NCI-H345 (cell line): ENCODE data around the gene EPB41.
A peak's percentile ranks its signal among the peaks of the same experiment; 100 is the strongest.
"Not testable (repeated sequence)": the region's sequence is repeated elsewhere in the genome, so short reads cannot be mapped to it uniquely, and the experiment has no call there.

Experiments used
- DNase-seq: peaks from one replicate; lab custom pipeline; 2025; lab: John Stamatoyannopoulos, UW

Gene EPB41

GRCh38 chr1:29052941-29053340 is 138.6 kb downstream of the EPB41 start:
- DNase-seq, result no peak

- no peak for DNase-seq
Observed at GRCh38 chr1:29055160-29055559, 140.8 kb downstream of the EPB41 start.

GRCh38 chr1:29056256-29056655 is 141.9 kb downstream of the EPB41 start:
- no peak for DNase-seq

GRCh38 chr1:29057700-29058099 is 143.3 kb downstream of the EPB41 start:
- DNase-seq, result no peak

- no peak for DNase-seq
Observed at GRCh38 chr1:29062157-29062942, 148.0 kb downstream of the EPB41 start.

GRCh38 chr1:29064064-29064463 is 149.7 kb downstream of the EPB41 start:
- DNase-seq, result no peak

- DNase-seq, result no peak
Observed at GRCh38 chr1:29077155-29077554, 162.8 kb downstream of the EPB41 start.

GRCh38 chr1:29079916-29080629 is 165.7 kb downstream of the EPB41 start:
- not testable (repeated sequence) for DNase-seq

- no peak for DNase-seq
Observed at GRCh38 chr1:29081201-29081600, 166.8 kb downstream of the EPB41 start.

- no peak for DNase-seq
Observed at GRCh38 chr1:29082519-29082918, 168.2 kb downstream of the EPB41 start.

- no peak for DNase-seq
Observed at GRCh38 chr1:29083317-29084195, 169.2 kb downstream of the EPB41 start.

- DNase-seq, result no peak
Observed at GRCh38 chr1:29084196-29084521, 169.8 kb downstream of the EPB41 start.

GRCh38 chr1:29090937-29091618 is 176.7 kb downstream of the EPB41 start:
- peak; percentile 80 for DNase-seq

- not testable (repeated sequence) for DNase-seq
Observed at GRCh38 chr1:29092704-29093103, 178.3 kb downstream of the EPB41 start.

- no peak for DNase-seq
Observed at GRCh38 chr1:29094433-29094832, 180.1 kb downstream of the EPB41 start.

- DNase-seq, result no peak
Observed at GRCh38 chr1:29094954-29095353, 180.6 kb downstream of the EPB41 start.

GRCh38 chr1:29096231-29096886 is 182.0 kb downstream of the EPB41 start:
- DNase-seq, result peak; percentile 90

- no peak for DNase-seq
Observed at GRCh38 chr1:29099286-29099685, 184.9 kb downstream of the EPB41 start.

- no peak for DNase-seq
Observed at GRCh38 chr1:29100487-29100886, 186.1 kb downstream of the EPB41 start.

GRCh38 chr1:29105822-29106221 is 191.5 kb downstream of the EPB41 start:
- no peak for DNase-seq

- DNase-seq, result not testable (repeated sequence)
Observed at GRCh38 chr1:29108041-29108440, 193.7 kb downstream of the EPB41 start.
